ENCODE measurements around the gene CYSLTR2. TPM values are rescaled to one million over a fixed set of nuclear protein-coding genes. Genes with fewer than 3 reads are reported as not detected.

CYSLTR2 gene
- total and polyA plus RNA-seq, 2 of the 8 experiments (the other 6 are each of a cell fraction or from before 2014, with no cell fraction given) = not detected

DNA sequence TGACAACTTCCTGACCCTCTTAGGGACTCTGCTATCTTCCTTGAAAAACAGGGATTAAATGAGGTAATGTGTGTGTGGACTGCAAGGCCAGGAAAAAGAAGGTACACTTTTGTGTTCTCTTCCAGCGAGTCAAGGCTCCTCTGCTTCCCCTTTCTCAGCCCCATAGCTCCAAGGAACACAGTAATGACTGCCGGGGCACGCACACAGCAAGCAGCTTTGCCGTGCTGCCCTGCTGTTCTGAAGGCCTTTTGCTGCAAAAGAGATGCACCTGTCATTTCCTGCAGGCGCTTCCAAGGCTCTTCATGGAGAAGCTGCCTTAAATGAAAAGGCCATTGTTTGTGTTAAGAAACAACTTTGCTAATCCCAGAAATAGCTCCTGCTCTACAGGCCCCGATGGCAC is 84.6 kb downstream of the CYSLTR2 start:
- Histone ChIP-seq H3K4ac (replicated peaks; ENCODE audit: insufficient read length, low read depth, low read length) (no peak overlapping the region), H2BK12ac (ENCODE audit: low read depth, low read length) (no peak overlapping the region), H4K91ac (replicated peaks; ENCODE audit: insufficient read length, low read length) (no peak overlapping the region), H3K36me3 (ENCODE audit: control insufficient read depth in 2 of 4, insufficient read depth in 4 of 4, low read length in 3 of 4) (no peaks in the 10 kb centered on the region), H3K4me3 (ENCODE audit: extremely low read depth in 1 of 4, insufficient read depth in 2 of 4, low read depth in 3 of 4, low read length in 4 of 4) (no peak overlapping the region), H2BK120ac (replicated peaks; ENCODE audit: low read depth, low read length) (no peak overlapping the region), H3K9ac (replicated peaks in 1 of 4; ENCODE audit: extremely low read depth in 1 of 4, low read depth in 3 of 4, low read length in 3 of 4) (no peak overlapping the region), H2AK5ac (ENCODE audit: low read depth, low read length) (no peak overlapping the region), H4K5ac (ENCODE audit: insufficient read length, low read depth, low read length) (no peak overlapping the region), H3K23ac (ENCODE audit: insufficient read length) (no peak overlapping the region), H2BK5ac (ENCODE audit: low read depth, low read length) (no peak overlapping the region), H3K9me3 (ENCODE audit: insufficient read depth in 2 of 2, low read depth in 1 of 2, low read length in 1 of 2) (no peaks in the 10 kb centered on the region), H3K14ac (ENCODE audit: insufficient read length) (no peak overlapping the region), H3K4me2 (ENCODE audit: insufficient read depth in 1 of 2, low read depth in 2 of 2, low read length in 2 of 2) (no peak overlapping the region), H3K79me2 (ENCODE audit: control insufficient read depth in 1 of 2, insufficient read depth in 2 of 2, low read length in 2 of 2) (no peaks in the 10 kb centered on the region), H3K56ac (replicated peaks; ENCODE audit: insufficient read length, low read depth, low read length) (no peak overlapping the region), H3K79me1 (ENCODE audit: low read depth, low read length) (no peaks in the 10 kb centered on the region), H4K8ac (ENCODE audit: extremely low read depth, insufficient read depth, low read length) (no peak overlapping the region), H3K27ac (ENCODE audit: low read depth, low read length) (no peak overlapping the region), H3K27me3 (replicated peaks in 1 of 4; ENCODE audit: control insufficient read depth in 3 of 4, extremely low read depth in 1 of 4, insufficient read depth in 3 of 4, low read length in 3 of 4) (no peaks in the 10 kb centered on the region), H3K18ac (ENCODE audit: extremely low read depth, low read length) (no peak overlapping the region), H2BK20ac (ENCODE audit: low read length) (no peak overlapping the region), H3K4me1 (replicated peaks in 1 of 4; ENCODE audit: control insufficient read depth in 3 of 4, insufficient read depth in 4 of 4, low read length in 3 of 4) (peaks cover 0 to 5% (median under 1%) of the 10 kb centered on the region in 4 experiments; a peak in 2 of 7 replicates), H3K23me2 (ENCODE audit: low read depth, low read length) (no peaks in the 10 kb centered on the region), H4K20me1 (replicated peaks in 1 of 2; ENCODE audit: control insufficient read depth in 1 of 2, insufficient read depth in 2 of 2, low read length in 2 of 2) (no peaks in the 10 kb centered on the region), H2BK15ac (ENCODE audit: low read length) (no peak overlapping the region), H2AFZ (ENCODE audit: low read length) (peak overlapping the region; percentile 80; the same call in 1 of the 2 replicates)
- WGBS, 2 experiments (ENCODE audit: extremely low coverage in 1 of 2, insufficient coverage in 1 of 2, insufficient read length in 1 of 2, insufficient replicate concordance in 2 of 2, low coverage in 1 of 2, low lambda C conversion rate in 2 of 2, missing lambda C conversion rate in 1 of 2) = 82% methylated on average over 6 of the region's 6 CpGs; no CpG with 5 or more reads in 1 of the 2 experiments
- no peak for FAIRE-seq
- CTCF ChIA-PET (ENCODE audit: partially characterized antibody) = interaction anchor here (0.7 to 9.0 kb wide), 6 partner anchors 12 to 143 kb away, joined by 3 to 48 read pairs (median 4); no protein-coding TSS in a partner anchor
- no peak for DNase-seq (ENCODE audit: low read depth in 1 of 2, low spot score in 2 of 2)
- POLR2A ChIA-PET (ENCODE audit: partially characterized antibody) = interaction anchor here (0.7 kb wide), 1 partner anchor 9 kb away, joined by 3 read pairs; no protein-coding TSS in a partner anchor
- TF ChIP-seq, protein P1, sequence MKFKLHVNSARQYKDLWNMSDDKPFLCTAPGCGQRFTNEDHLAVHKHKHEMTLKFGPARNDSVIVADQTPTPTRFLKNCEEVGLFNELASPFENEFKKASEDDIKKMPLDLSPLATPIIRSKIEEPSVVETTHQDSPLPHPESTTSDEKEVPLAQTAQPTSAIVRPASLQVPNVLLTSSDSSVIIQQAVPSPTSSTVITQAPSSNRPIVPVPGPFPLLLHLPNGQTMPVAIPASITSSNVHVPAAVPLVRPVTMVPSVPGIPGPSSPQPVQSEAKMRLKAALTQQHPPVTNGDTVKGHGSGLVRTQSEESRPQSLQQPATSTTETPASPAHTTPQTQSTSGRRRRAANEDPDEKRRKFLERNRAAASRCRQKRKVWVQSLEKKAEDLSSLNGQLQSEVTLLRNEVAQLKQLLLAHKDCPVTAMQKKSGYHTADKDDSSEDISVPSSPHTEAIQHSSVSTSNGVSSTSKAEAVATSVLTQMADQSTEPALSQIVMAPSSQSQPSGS (IDR thresholded peaks at IDR 0.05; ENCODE audit: low read length) = no peak
- TF ChIP-seq YY1 (IDR thresholded peaks at IDR 0.05; ENCODE audit: low read depth, low read length) (no peak), EGR1 (IDR thresholded peaks at IDR 0.05; ENCODE audit: borderline replicate concordance, low read depth, low read length) (no peak), BRCA1 (IDR thresholded peaks at IDR 0.05; ENCODE audit: low read depth, low read length) (no peak)
